Measurements from ENCODE around the gene PRR20G. TPM values are rescaled to one million over a fixed set of nuclear protein-coding genes. Genes with fewer than 3 reads are reported as not detected.

PRR20G gene
- total and polyA plus RNA-seq, 2 of the 8 experiments (the other 6 are each of a cell fraction or from before 2014, with no cell fraction given) = 0.24 TPM; not detected in 1

- no peak for TF ChIP-seq USF2 (IDR thresholded peaks at IDR 0.05; ENCODE audit: low read length)
These were observed 18.7 kb upstream of the PRR20G start (continued) for GRCh38 chr3:127306361-127307111.
